Lower lobe of right lung (tissue), 2 donors: ENCODE results near the gene CDK19. TPM values are rescaled to one million over a fixed set of nuclear protein-coding genes. Genes with fewer than 3 reads are reported as not detected.

Experiments
- ATAC-seq, 2 donors: fragments of 200-7000 bp; cut with Tn5 transposase; one replicate each; pipeline ENCODE4 v1.9.1; 2020 to 2022; ENCODE audit warnings: mild to moderate bottlenecking in 2 of 2, moderate library complexity in 2 of 2
- DNase-seq: peaks from one replicate; pipeline ENCODE4 v3.0.0-alpha.2; 2020
- H3K27ac ChIP-seq: fragments of 200-600 bp; one replicate; pipeline ENCODE4 v1.8.0; 2022
- H3K27me3 ChIP-seq: fragments of 200-600 bp; one replicate; pipeline ENCODE4 v1.8.0; 2022; ENCODE audit warnings: low read depth
- H3K36me3 ChIP-seq: fragments of 200-600 bp; one replicate; pipeline ENCODE4 v1.8.0; 2022; ENCODE audit warnings: mild to moderate bottlenecking
- H3K4me1 ChIP-seq: fragments of 200-600 bp; one replicate; pipeline ENCODE4 v1.8.0; 2022
- H3K4me3 ChIP-seq: fragments of 200-600 bp; one replicate; pipeline ENCODE4 v1.8.0; 2022; ENCODE audit warnings: mild to moderate bottlenecking
- H3K9me3 ChIP-seq: fragments of 200-600 bp; one replicate; pipeline ENCODE4 v1.8.0; 2022
- intact Hi-C: fragments of 100-400 bp; cut with DNase I; formaldehyde crosslinking; loops from one replicate; pipeline ENCODE4 v1.11.0; 2022
- total RNA-seq: library from RNA; stranded (reverse); fragmentation: NEBNext Ultra II Directional; extraction: Animal tissue kit (Norgen Biotek cat#: 25700); gene quantifications from one replicate; pipeline ENCODE4 v1.2.1, GENCODE V29; 2021
- TF ChIP-seq, protein P1 (sequence below): fragments of 200-600 bp; IDR thresholded peaks from one replicate; pipeline ENCODE4 v1.8.0; 2022; ENCODE audit warnings: antibody characterized with exemption, mild to moderate bottlenecking
- donor health status: DM: no; HTN: yes; CAD: no; lungs with severe emphysema.

The CDK19 gene
- total RNA-seq, 1 donor from 2014 or later: 26.0 TPM

DNA sequence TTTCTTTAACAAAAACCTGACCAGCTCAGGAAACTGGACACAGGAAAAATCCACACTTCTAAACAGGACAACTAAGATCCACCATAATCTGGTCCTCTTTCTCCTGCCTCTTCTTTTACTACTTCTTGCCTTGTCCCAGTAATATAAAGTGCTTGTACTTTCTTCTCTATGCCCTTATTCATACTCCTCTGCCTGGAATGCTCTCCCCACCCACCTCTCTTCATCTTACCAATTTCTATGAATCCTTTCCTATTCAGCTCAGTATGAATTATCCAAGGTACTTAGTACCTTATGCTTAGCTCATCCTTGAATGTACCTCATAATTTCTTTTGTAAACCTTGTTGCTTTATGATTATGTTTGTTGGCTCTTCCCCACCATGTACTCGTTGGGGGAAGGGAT is 159.4 kb downstream of the CDK19 start:
- Histone ChIP-seq H3K9me3 (no peaks in the 10 kb centered on the region), H3K36me3 (no peaks in the 10 kb centered on the region), H3K27me3 (no peaks in the 10 kb centered on the region), H3K4me3 (no peak overlapping the region), H3K4me1 (no peaks in the 10 kb centered on the region), H3K27ac (no peak overlapping the region)
- no peak for DNase-seq
- TF ChIP-seq, protein P1, sequence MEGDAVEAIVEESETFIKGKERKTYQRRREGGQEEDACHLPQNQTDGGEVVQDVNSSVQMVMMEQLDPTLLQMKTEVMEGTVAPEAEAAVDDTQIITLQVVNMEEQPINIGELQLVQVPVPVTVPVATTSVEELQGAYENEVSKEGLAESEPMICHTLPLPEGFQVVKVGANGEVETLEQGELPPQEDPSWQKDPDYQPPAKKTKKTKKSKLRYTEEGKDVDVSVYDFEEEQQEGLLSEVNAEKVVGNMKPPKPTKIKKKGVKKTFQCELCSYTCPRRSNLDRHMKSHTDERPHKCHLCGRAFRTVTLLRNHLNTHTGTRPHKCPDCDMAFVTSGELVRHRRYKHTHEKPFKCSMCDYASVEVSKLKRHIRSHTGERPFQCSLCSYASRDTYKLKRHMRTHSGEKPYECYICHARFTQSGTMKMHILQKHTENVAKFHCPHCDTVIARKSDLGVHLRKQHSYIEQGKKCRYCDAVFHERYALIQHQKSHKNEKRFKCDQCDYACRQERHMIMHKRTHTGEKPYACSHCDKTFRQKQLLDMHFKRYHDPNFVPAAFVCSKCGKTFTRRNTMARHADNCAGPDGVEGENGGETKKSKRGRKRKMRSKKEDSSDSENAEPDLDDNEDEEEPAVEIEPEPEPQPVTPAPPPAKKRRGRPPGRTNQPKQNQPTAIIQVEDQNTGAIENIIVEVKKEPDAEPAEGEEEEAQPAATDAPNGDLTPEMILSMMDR: no peak
- ATAC-seq: no peak
- intact Hi-C loops: no loop called here

GRCh38 chr6:110654096-110654820 is 161.0 kb downstream of the CDK19 start:
- Histone ChIP-seq H3K9me3 (no peaks in the 10 kb centered on the region), H3K27me3 (no peaks in the 10 kb centered on the region), H3K4me3 (no peak overlapping the region), H3K27ac (no peak overlapping the region), H3K36me3 (no peaks in the 10 kb centered on the region), H3K4me1 (no peaks in the 10 kb centered on the region)
- no peak for DNase-seq
- TF ChIP-seq, protein P1: no peak
- no peak for ATAC-seq
- intact Hi-C loops: no loop called here

- no peaks in the 10 kb centered on the region for H3K36me3 ChIP-seq
- no peaks in the 10 kb centered on the region for H3K4me1 ChIP-seq
- H3K9me3 ChIP-seq: no peaks in the 10 kb centered on the region
- H3K27me3 ChIP-seq: no peaks in the 10 kb centered on the region
- no peak for ATAC-seq
- H3K27ac ChIP-seq: no peak overlapping the region
- intact Hi-C loops: no loop called here
- DNase-seq: no peak
- H3K4me3 ChIP-seq: no peak overlapping the region
- TF ChIP-seq, protein P1: no peak
Observed at GRCh38 chr6:110653381-110653780, 161.9 kb downstream of the CDK19 start.

DNA sequence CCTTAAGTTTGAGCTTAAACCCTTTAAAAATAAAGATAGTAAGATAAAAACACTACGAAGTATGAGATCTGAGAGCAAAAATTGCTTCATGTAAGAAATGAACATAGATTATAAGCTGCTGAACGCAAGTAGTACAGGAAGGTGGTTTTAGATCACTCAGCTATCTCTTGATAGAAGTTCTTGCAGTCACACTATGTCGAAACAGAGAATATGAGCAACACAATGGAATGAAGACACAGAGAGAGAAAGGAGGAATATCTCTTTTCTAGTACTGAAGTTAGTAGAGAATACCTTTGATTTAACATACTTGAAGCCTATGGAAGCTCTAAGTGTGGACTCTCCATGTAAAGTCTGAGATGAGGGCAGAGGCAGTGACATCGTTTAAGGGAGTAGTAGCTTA is 162.7 kb downstream of the CDK19 start:
- intact Hi-C loops: no loop called here
- H3K4me3 ChIP-seq: no peak overlapping the region
- ATAC-seq: no peak

GRCh38 chr6:110650755-110651154 is 164.5 kb downstream of the CDK19 start:
- TF ChIP-seq, protein P1: no peak
- DNase-seq: no peak
- peaks cover 10% of the 10 kb centered on the region for H3K36me3 ChIP-seq
- intact Hi-C loops: no loop called here
- no peaks in the 10 kb centered on the region for H3K27me3 ChIP-seq
- no peak overlapping the region for H3K27ac ChIP-seq
- H3K9me3 ChIP-seq: no peaks in the 10 kb centered on the region
- no peaks in the 10 kb centered on the region for H3K4me1 ChIP-seq
- no peak overlapping the region for H3K4me3 ChIP-seq
- ATAC-seq: no peak

More for the DNA sequence above, 162.7 kb downstream of the CDK19 start:
- H3K27me3 ChIP-seq: no peaks in the 10 kb centered on the region
- no peaks in the 10 kb centered on the region for H3K9me3 ChIP-seq
- TF ChIP-seq, protein P1: no peak
- no peak overlapping the region for H3K27ac ChIP-seq
- H3K4me1 ChIP-seq: no peaks in the 10 kb centered on the region
- H3K36me3 ChIP-seq: no peaks in the 10 kb centered on the region
- no peak for DNase-seq
